GM12878 (cell line): ENCODE data around the gene CTIF. TPM values are rescaled to one million over a fixed set of nuclear protein-coding genes. Genes with fewer than 3 reads are reported as not detected.

Experiments
- ATAC-seq: fragments of 200-7000 bp; cut with Tn5 transposase; 3 replicates; pipeline ENCODE4 v1.9.1; 2020; ENCODE audit warnings: mild to moderate bottlenecking, moderate library complexity
- BruUV-seq: library from RNA; stranded (reverse); fragments of 400-500 nt; replicated peaks from 2 replicates; lab custom pipeline; 2021; lab: Mats Ljungman, UMichigan
- CTCF ChIA-PET: fragments of 300-600 bp; sonication (Branson Sonifier 250); formaldehyde crosslinking; extraction: SDS; loops from one replicate; lab custom pipeline; 2021; ENCODE audit warnings: inconsistent platforms; lab: Yijun Ruan, JAX
- POLR2A ChIA-PET: fragments of 350-600 bp; formaldehyde crosslinking; extraction: SDS; loops from one replicate; lab custom pipeline; 2021; ENCODE audit warnings: inconsistent platforms; lab: Charles Lee
- RAD21 ChIA-PET: fragments of 300-600 bp; sonication (Branson Sonifier 250); formaldehyde crosslinking; loops from one replicate; lab custom pipeline; 2023; ENCODE audit warnings: antibody characterized with exemption; ENCODE audit not compliant: unreplicated experiment; lab: Charles Lee
- SMC1A ChIA-PET: fragments of 300-600 bp; sonication (Branson Sonifier 250); formaldehyde crosslinking; loops from one replicate; lab custom pipeline; 2023; ENCODE audit not compliant: unreplicated experiment, uncharacterized antibody; lab: Charles Lee
- DNase-seq: peaks from one replicate; pipeline ENCODE4 v3.0.0-alpha.2; 2011; ENCODE audit warnings: low read depth, low spot score
- FAIRE-seq: peaks from 3 replicates; lab custom pipeline; 2011; peaks lifted over from hg19 to GRCh38; lab: Jason Lieb, UNC
- H2AFZ ChIP-seq: 2 replicates; pipeline ENCODE4 v1.6.0; 2011; ENCODE audit warnings: low read depth, low read length, control low read depth; ENCODE audit not compliant: control insufficient read depth
- H3K27ac ChIP-seq: 2 replicates; pipeline ENCODE4 v1.5.1; 2011; ENCODE audit warnings: control low read depth; ENCODE audit not compliant: control insufficient read depth, insufficient read depth
- H3K27me3 ChIP-seq, 2 experiments: replicated peaks in 1 of 2; 2 replicates each; pipeline versions ENCODE4 v1.6.0 to v1.6.1; 2011; ENCODE audit warnings: low read length in 1 of 2; ENCODE audit not compliant: control insufficient read depth in 2 of 2, insufficient read depth in 2 of 2
- H3K36me3 ChIP-seq, 2 experiments: 2 replicates each; pipeline ENCODE4 v1.5.1; 2011; ENCODE audit warnings: low read length in 1 of 2; ENCODE audit not compliant: control insufficient read depth in 2 of 2, insufficient read depth in 2 of 2
- H3K4me1 ChIP-seq: 2 replicates; pipeline ENCODE4 v1.6.1; 2011; ENCODE audit warnings: mild to moderate bottlenecking, low read length, moderate library complexity, mixed read lengths; ENCODE audit not compliant: control insufficient read depth, insufficient read depth
- H3K4me2 ChIP-seq: 2 replicates; pipeline ENCODE4 v1.6.0; 2011; ENCODE audit warnings: control low read depth; ENCODE audit not compliant: control insufficient read depth, insufficient read depth
- H3K4me3 ChIP-seq: fragments of 200-600 bp; sonication (generic); 2 replicates; pipeline ENCODE4 v1.5.1; 2016
- H3K79me2 ChIP-seq: 2 replicates; pipeline ENCODE4 v1.6.0; 2011; ENCODE audit warnings: low read length; ENCODE audit not compliant: control insufficient read depth, insufficient read depth
- H3K9ac ChIP-seq: 2 replicates; pipeline ENCODE4 v1.8.0; 2011; ENCODE audit warnings: low read length, control low read depth, mixed read lengths; ENCODE audit not compliant: control insufficient read depth, insufficient read depth
- H3K9me3 ChIP-seq: replicated peaks from 3 replicates; pipeline ENCODE4 v1.5.1; 2011; ENCODE audit warnings: mild to moderate bottlenecking, low read length; ENCODE audit not compliant: control insufficient read depth, insufficient read depth
- H4K20me1 ChIP-seq: 2 replicates; pipeline ENCODE4 v1.6.0; 2011; ENCODE audit not compliant: control insufficient read depth, insufficient read depth
- E2F4 ChIP-seq: IDR thresholded peaks from 2 replicates; pipeline ENCODE4 v1.6.1; 2012; ENCODE audit warnings: low read depth, low read length, improper control_type of control experiment
- NR2C2 ChIP-seq: IDR thresholded peaks from 2 replicates; pipeline ENCODE4 v1.6.1; 2011; ENCODE audit warnings: borderline replicate concordance, low read depth; ENCODE audit not compliant: control insufficient read depth, insufficient read length
- NRF1 ChIP-seq: conservative IDR thresholded peaks from 2 replicates; pipeline ENCODE4 v1.6.1; 2011; ENCODE audit warnings: mild to moderate bottlenecking, low read depth, low read length, improper control_type of control experiment
- POLR2AphosphoS5 ChIP-seq: IDR thresholded peaks from 2 replicates; pipeline ENCODE4 v1.6.1; 2011; ENCODE audit warnings: mild to moderate bottlenecking, low read length, inconsistent platforms
- STAT1 ChIP-seq: fragments of 450-650 bp; conservative IDR thresholded peaks from 2 replicates; pipeline ENCODE4 v1.6.1; 2014; ENCODE audit warnings: antibody characterized with exemption, mild to moderate bottlenecking
- WGBS: methylation state at CpG from one replicate; pipeline ENCODE4 v1.1.6; 2016; ENCODE audit warnings: low lambda C conversion rate; ENCODE audit not compliant: insufficient replicate concordance, insufficient coverage; ENCODE audit errors: missing lambda C conversion rate; 5-methylcytosine and 5-hydroxymethylcytosine counted together
- in situ Hi-C: fragments of 300-500 bp; cut with MboI; formaldehyde crosslinking; loops from 9 replicates; pipeline ENCODE4 v1.14.3; 2018; ENCODE audit warnings: mixed read lengths
- intact Hi-C: fragments of 100-400 bp; cut with micrococcal nuclease; formaldehyde crosslinking; loops from one replicate; pipeline ENCODE4 v1.14.2; 2022; ENCODE audit not compliant: unreplicated experiment
- polyA plus RNA-seq, 11 experiments: library from polyadenylated mRNA; depleted of rRNA in 4 of 11; unstranded in 6 of 11; stranded (reverse) in 5 of 11; fragments of >200 nt; fragmentation: Nextera tagmentation in 4 of 11; fragmentation: Illumina TruSeq in 1 of 11; extraction: Ambion mirVana in 4 of 11; extraction: Trizol in 1 of 11; gene quantifications; 1 replicate in 1 of 11; 2 replicates in 10 of 11; pipeline versions ENCODE4 v1.2.1 to v1.2.3, GENCODE V29; 2011 to 2016; ENCODE audit warnings: inconsistent platforms in 2 of 11, missing spikeins in 2 of 11, low read depth in 1 of 11
- total RNA-seq, 4 experiments: library from RNA; depleted of rRNA in 3 of 4; stranded (reverse); fragments of >200 nt in 3 of 4; fragmentation: Illumina TruSeq in 1 of 4; extraction: Trizol in 1 of 4; gene quantifications; 2 replicates each; pipeline versions ENCODE4 v1.2.1 to v1.2.3, GENCODE V29; 2013 to 2021

The CTIF gene
- total and polyA plus RNA-seq, 10 of the 15 experiments (the other 5 are each of a cell fraction or from before 2014, with no cell fraction given), result 0.06 to 11.6 (median 2.5) TPM

GRCh38 chr18:48735681-48736255 lies 196.9 kb downstream of the CTIF start:
- H3K4me1 ChIP-seq, result peaks cover 17% of the 10 kb centered on the region
- H3K27me3 ChIP-seq, result no peaks in the 10 kb centered on the region
- no TSS peak for BruUV-seq
- H3K4me2 ChIP-seq, result no peak overlapping the region
- ChIA-PET CTCF (no interaction called here), SMC1A (no interaction called here), POLR2A (no interaction called here), RAD21 (interaction anchor here (0.5 to 1.4 kb wide), 2 partner anchors 19 to 225 kb away, joined by 3 read pairs; no protein-coding TSS in a partner anchor)
- no peaks in the 10 kb centered on the region for H3K9me3 ChIP-seq
- FAIRE-seq, result no peak
- no peaks in the 10 kb centered on the region for H3K79me2 ChIP-seq
- H3K4me3 ChIP-seq, result no peak overlapping the region
- no peak overlapping the region for H3K9ac ChIP-seq
- intact Hi-C loops (no loop called here), in situ Hi-C loops (no loop called here)
- ATAC-seq, result no peak
- no peaks in the 10 kb centered on the region for H4K20me1 ChIP-seq
- 78% methylated on average over 14 of the region's 14 CpGs for WGBS
- H3K27ac ChIP-seq, result no peak overlapping the region
- no peaks in the 10 kb centered on the region for H3K36me3 ChIP-seq
- no peak overlapping the region for H2AFZ ChIP-seq
- DNase-seq, result no peak
- TF ChIP-seq E2F4 (no peak), POLR2AphosphoS5 (no peak), STAT1 (no peak), NR2C2 (no peak), NRF1 (no peak)
